Measurements from ENCODE around the gene GALNT14.

GALNT14 gene

DNA sequence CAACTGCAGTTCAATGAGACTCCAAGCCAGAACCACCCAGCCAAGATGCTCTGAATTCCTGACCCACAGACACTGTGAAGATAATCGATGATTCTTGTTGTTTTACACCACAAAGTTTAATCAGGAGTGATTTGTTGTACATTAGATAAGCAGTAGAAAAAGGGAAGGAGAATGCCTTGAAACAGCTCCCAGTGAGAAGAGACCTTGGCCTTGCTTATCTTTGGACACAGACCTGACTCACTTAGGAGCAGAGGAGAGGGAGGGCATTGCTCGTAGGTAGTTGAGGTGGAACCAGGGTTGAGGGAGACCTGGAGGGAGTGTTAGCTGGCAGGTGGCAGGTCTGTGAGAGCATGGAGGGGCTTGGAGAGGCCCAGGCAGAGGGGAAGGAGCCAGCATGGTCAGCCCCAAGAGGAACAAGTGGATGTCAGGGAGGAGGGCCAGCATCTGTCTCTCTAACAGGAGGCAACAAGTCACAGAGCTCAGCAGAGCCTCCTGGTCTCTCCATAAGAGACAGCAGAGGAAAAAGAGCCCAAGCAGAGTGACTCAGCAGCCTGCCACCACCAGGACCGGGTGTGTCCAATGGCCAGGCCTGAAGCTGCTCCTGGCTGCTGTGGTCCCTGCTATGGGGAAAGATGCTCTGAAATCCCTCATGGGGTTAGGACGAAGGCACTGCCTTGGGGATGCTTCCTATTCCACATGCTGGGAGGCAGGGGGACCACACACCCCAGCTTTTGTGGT lies 169.4 kb downstream of the GALNT14 start:
- DNase-seq: no peak

DNA sequence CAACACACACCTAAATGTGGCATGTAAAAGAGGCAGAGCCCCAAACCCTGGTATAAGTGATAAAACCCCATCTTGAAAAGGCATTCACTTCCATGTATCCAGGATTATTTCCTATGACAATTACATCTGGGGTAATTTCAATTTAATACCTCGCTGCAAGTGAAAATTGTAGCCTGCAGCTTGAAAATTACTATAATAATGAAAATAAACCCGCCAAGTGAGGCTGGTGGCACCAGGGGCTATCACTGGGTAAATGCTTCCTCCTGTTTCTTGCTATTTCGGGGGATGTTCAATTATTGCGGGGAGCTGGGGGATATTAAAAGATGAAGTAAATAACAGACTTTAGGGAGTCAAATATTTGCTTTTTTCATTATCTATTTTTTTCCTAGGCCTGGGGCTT lies 171.5 kb downstream of the GALNT14 start:
- DNase-seq: no peak

DNA sequence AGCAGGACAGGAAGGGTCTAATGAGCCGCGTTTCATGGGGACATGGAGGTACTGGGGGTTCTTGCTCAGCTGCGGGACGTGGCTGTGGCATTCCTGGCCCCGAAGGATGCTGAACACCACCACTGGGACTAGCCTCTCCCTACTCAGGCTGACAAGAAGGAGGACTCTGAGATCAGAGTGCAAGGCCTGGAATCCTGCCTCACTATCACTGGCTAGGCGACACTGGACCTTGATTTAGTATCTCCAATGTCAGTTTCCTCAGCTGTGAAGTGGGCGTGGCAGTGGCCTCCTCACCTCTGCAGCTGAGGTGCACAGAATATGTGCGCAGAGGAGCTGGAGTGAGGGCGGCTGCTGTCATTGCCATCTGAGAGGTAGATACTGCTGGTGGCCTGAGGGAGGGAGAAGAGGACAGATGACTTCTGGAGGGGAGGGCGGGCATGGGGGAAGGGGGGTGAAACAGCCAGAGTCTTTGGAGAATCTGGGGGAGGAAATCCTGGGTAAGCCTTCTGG lies 173.2 kb downstream of the GALNT14 start:
- no peak for DNase-seq

DNA sequence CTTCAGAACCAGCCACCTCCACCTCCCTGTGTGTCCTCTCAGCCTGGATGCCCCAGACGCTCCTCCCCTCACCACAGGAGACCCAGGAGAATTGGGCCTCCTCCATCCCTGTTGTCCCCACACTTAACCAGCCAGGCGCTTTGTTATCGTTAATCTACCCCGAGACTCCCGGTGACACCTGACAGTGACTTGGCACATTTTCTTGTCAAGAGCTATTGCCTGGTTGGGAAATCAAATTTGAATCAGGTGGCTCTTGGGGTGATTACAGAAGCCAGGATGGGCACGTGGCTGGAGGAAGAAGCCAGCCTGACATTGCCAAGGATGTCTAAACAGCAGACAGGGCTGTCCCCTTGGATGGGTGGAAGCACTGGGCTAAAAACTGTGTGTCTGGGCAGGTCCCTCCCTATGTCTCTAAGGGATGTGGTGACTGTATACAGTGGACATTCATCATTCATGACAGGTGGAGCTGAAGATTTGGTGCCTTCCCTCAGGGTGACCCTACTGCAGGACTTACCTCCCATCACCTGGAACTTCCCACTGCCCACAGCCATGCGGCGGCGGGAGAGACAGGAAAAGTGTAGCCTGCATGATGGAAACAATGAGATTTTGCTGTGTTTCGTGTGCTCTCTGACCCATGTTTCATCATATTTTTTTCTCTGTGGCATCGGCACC lies 173.8 kb downstream of the GALNT14 start:
- no peak for DNase-seq

DNA sequence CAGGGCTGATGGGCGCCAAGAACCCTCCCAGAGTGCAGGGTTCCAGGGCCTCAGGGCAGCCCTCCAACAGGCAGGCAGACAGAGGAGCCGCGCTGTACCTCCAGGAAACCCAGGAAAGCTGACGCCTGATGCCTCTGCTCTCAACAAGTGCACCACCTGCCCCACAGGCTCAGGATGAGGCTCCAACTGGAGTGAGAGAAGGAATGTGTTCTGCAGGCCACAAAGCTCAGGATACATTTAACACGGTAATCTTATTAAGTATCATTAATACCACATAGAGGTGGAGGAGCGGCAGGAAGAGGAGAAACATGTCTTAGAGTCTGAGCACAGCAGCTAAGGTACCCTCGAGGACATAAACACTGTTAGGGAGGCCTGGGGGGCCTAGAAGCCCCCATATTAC lies 175.1 kb downstream of the GALNT14 start:
- DNase-seq: no peak

DNA sequence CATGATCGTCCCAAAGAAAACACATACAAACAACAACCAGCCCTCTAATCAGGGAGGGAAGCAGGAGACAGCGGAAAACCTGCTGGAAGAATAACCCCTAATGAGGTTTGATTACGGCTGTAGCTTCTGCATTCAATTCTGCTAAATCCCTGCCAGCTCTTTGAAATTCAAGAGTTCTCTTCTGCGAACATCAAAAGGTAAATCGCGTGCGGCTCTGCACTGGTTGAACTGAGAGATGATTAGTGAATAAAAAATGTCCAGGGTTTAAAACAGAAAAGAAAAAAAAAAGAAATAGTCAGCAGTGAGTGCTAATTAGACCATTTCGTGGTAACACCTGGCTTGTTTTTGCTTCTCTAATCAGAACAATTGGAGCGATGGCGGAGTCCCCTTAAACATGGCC lies 178.0 kb downstream of the GALNT14 start:
- DNase-seq: no peak

DNA sequence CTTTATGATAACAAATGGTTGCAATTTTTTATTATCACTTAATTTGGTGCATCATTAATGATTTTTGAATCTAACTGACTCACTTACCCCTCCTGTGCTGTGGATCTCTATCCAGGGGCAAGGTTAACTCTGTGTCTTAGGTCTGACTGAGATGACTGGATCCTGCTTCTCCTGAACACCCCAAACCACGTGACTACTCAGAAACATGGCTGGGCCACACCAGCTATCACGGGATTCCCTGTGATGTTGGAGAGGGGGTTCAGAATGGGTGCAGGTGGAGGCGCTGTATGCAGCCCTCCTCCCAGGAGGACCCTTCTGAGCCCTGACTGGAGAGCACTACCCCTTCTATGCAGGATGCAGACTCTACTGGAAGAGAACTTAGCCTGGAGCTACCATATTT lies 178.6 kb downstream of the GALNT14 start:
- DNase-seq: no peak

DNA sequence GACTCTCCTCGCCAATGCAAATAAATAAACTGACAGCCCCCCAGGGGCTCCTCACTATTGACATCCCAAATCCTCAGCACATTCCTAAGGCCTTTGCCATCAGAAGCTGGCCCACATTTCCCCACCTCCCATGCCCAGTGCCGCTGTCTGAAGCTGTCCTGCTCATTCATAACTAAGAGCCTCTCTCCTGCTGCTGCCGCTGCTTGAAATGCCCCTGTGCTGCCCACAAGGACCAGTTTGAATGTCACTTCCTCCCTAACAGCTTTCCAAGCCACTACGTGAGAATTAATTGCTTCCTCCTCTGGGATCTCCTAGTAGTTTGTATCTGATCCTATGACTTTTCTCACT lies 179.3 kb downstream of the GALNT14 start:
- DNase-seq: no peak

DNA sequence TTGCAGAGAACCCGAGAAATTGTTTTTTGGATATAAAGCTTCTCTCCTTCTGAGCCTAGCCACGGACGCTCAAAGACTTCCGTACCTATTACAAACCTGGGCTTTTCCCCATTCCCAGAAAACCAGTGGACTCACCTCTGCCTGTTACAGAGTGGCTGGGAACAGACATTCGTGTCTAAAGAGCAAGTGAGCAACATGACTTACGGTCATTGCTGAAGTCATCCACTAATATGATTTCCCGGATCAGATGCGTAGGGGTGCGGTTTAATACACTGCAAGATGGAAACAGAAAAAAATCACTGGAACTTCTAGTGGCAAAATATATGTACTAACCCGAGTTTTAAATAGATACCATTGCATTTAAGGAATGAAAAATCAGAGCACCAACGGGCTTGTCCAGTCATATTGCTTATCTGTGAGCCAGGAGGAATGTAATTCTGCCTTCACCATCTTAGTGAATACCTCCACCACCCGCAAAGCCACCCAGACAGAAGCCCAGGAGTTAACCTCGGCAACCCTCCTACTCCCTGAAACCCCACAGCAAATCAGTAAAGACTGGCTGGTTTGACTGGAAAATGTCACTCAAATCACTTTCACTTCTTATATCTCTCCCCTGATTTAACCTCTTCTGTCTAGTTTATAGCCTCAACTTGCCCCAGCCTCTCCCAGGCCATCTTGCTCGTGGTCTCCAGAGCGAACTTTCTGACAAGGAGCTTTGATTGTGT lies 179.9 kb downstream of the GALNT14 start:
- no peak for DNase-seq

DNA sequence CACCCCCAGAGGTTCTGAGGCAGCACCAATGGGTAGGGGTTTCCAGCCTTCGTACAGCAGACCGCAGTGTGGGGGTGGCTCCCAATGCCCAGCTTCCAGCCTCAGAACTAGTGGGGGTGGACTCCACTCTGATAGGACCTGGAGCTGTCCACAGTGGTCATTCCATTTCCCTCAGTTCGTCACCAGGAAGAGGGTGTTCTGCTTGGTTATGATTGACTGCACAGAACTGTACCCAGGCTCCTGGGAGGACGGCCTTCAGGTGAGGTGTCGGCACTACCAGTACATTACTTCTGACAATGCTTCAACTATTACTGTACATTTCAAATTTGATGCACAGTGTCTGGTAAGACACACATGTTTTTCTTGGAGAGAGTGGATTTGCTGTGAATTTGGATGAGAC lies 180.6 kb downstream of the GALNT14 start:
- no peak for DNase-seq

DNA sequence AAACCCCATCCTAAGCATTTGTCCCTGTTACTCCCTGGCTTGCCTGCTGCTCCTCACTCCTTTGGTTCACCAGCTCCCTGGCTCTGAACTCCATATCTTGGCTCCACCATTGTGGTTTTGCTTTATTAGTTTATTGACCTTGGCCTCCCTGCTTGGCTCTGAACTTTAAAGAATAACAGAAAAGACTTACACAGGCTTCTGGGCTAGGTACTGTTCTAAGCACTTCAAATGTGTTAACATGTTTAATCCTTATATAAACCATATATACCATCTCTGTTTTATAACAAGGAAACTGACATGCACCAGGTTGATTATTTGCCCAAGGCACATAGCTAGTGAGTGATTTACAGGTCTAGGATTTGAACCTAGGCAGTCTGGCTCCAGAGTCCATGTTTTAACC lies 181.2 kb downstream of the GALNT14 start:
- no peak for DNase-seq

DNA sequence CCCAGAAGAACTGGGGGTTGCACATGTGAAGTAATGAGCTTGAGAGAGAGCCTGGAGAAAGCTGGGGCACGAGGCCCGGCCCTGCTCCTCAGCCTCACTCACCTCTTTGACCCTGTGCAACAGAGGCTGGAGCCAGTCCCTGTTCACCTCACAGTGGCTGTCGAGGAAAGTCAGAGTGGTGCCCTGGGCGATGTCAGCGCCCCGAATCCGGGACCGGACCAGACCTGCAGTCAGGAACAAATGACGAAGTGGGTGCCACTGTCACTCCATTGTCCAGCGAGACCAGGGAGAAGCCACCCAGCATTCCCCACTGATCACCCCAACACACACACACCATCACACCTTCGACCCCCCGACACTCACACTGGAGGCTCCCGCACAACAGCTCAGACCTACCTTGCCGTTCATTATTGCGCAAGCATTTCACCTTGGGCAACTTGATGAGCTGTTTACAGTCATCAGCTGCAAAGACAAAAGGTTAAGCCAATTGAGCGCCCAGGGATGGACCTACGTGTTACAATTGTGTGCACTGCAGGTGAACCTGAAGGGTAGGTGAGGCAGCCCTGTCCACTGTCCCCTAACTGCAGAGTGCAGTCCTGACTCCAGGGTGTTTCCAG lies 182.6 kb downstream of the GALNT14 start:
- no peak for DNase-seq

DNA sequence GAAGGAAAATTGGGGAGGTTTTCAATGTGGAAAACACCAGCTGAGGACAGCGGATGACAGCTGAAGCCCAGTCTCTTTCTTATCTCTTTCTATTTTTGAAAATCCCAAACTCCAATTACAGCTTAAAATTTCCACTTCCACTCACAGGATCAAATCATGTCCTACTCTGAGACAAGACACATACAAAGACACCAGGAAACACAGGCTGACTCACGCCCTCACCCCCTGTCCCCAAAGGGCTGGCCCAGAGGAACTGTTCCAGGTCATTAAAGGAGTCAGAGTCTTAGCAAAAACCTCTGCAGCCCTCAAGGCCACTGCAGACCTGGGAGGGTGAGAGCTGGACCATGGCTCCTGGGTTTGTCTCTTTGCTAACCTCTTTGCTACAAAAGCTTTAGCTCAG lies 187.9 kb downstream of the GALNT14 start:
- DNase-seq: no peak

DNA sequence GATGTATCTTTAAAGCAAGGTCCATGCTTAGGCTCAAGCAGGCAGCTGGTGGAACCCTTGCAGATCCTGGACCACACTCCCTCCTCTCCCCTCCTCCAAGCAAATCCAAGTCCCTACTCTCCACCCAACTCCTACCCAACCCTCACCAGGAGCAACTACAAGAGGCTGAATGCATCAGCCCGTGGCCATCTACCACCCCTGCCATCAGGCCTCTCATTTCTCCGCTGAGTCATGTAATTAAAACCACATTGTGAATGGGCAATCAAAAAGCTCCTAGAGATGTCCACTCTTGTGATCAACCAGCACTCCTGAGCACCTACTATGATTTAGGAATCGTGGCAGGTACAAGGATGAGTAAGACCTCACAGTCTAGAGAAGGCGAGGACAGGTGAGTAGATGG lies 188.8 kb downstream of the GALNT14 start:
- no peak for DNase-seq

DNA sequence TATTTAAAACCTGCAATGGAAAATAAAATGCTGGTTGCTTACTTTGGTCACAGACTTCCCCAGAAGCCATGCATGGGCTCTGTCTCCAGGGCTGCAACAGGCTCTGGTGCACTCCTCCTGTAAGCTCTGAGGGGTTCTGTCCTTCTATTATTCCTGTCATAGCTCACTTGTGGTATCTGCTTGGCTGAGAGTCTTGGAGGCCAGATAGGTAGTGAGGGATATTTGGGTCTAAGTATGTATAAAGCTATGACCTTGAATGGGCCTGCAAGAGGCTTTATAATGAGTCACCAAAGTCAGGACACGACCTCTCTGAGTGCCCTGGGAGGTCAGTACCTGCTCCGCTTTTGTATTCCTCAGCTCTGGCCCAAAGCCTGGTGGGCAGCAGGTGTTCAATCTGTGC lies 189.4 kb downstream of the GALNT14 start:
- DNase-seq: no peak

DNA sequence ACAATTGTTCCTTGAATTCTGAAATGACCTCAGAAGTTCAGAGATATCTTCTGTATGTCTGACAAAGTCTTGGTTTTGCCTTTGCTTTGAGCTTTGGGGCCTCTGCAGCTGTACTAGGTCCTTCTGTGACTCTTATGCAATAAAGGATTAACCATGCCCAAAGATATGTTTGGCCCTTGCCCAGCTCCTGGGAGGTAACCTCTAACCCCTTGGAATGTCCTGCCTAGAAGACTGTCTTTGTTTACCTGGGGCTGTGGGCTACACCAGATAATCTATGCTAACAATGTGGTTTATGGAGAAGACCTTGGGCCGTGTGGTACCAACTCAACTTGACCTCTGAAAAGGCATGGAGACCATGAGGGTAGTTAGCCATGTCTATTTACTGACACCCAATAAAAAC lies 190.1 kb downstream of the GALNT14 start:
- no peak for DNase-seq

DNA sequence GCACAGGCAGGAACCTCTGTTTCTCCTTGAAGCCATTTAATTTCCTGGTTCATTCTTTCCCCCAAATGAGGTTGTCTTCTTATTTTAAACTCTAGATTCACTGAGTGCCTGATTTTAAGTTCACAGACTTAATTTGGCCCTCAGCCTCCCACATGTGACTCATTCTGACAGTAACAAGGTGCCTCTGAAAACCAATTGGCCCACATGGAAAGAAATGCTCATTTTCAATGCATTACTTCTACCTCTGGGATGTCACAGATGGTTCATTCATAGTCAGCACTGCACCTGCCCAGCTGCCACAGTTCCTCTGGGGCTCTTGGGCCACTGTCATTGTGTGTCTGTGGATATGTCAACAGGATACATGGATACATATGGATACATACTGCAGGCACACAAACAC lies 190.6 kb downstream of the GALNT14 start:
- no peak for DNase-seq

DNA sequence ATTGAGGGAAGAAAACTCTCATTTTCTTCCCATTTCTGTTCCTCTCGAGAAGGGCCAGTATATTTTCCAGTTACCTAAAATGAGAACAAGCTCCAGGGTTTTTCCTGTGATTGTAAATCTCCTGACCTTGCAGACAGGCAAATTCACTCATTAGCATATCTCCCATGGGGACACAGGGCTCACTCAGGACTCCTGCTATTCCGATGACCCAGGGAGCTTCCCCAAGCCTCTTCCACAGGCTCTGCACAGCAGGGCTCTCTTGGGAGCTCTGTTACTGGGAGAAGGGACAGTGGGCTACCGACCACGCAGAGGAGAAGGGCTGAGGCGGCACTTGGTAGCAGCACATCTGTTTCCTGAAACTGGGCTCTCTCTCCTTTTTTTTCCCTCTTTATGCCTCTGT lies 195.8 kb downstream of the GALNT14 start:
- no peak for DNase-seq

DNA sequence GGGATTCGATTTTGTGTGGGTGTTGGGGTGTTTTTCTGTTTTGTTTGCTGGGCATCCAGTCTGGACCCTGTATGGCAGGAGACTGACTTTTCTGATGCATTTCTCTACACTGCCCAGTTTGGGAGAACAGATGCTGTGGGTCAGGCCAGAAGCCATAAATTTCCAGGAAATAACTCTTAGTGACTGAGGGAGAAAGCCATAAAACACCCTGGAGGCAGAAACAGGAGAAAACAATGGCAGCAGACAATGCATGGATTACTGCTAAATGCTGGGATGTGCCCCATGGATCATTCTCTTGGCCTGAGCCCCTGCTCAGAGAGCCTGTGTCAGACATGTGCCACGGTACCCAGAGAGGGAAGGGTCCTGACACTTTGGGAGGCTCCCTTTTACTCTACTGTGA lies 197.4 kb downstream of the GALNT14 start:
- DNase-seq: no peak

DNA sequence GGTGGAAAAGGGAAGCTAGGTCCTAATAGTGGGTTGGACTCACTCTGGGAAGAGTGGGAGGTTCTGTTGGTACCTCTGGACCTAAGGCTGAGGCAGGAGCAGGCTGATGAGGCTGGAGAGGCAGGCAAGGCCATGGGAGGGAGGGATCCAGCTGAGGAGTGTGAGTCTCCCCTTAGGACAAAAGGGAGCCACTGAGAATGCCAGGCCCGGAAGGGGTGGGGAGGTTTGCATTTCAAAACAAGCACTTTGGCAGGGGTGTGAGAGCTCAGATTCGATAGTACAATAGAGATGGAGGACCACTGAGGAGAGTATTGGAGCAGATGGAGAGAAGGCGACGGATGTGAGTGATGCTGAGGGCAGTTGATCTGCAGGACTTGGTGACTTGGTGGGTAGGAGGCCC lies 198.9 kb downstream of the GALNT14 start:
- DNase-seq: no peak

DNA sequence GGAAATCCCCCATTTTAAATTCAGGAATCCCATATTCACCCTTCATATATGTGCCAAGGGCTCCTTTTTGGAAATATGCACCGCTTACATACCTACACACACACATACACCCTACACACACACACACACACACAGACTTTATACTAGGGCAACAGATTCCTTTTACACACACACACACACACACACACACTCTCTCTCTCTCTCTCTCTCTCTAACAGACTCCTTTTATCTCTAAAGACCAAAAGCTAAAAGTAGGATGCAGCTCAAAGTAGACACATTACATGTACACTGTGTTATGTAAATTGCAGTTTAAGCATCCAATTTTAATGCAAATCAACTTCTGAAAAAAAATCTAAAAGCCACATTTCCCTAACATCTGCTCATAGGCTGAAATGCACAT lies 200.0 kb downstream of the GALNT14 start:
- DNase-seq: no peak

DNA sequence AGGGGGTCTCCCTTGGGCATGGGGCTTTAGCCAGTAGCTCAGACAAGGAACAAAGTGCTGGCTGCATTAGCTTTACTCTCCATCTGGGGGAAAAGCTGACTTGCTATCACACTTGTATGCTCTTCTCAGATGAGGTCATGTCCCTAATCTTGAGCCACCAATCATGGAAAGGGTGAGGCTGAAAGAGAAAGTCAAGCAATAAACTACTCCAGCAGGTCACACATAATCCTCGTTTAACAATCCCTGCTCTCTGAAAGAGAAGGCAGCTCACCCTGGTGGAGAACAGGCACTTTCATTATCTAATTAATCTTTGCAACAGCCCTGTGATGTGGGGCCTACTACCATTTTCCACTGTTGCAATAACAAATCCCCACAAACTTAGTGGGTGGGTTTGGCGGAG lies 201.3 kb downstream of the GALNT14 start:
- no peak for DNase-seq

DNA sequence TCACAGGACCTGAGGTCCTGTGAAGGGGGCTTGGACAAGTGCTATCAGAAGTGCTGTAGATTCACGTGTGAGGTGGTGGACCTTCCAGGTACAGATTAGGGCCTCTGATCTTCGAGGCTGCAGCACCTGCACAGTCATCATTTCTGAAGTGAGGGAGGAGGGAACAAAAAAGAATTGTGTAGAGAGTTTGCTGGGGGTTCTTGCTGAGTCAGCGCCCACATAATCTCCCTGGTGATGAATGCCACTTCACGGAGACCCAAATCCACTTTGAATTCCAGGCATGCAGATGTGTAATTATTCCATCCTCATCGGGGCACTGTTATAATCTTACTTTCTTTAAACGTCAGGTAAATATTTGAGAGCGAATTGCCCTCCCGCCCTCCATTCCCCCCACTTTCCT lies 202.4 kb downstream of the GALNT14 start:
- no peak for DNase-seq

DNA sequence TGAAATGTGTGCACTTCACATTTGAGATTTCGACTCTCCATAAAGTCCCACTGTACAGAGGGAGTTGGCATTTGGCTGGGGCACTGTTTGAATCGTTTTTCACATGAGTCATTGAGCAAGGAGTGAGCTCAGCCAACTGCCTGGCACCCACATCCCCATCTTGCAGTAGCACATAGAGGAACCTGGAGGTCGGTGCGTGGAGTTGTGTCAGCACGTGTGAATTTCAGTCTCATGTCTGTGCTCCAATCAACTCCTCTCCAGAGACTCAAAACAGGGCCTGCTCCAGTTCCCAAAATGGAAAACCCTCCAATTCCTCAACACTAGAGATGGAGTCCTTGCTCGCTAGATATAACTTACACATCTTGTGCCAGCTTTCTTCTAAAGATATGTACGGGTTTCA lies 204.2 kb downstream of the GALNT14 start:
- DNase-seq: no peak

Data from RPMI8226 (cell line).